HepG2 (cell line): ENCODE results near the gene PARP16. TPM values are rescaled to one million over a fixed set of nuclear protein-coding genes. Genes with fewer than 3 reads are reported as not detected.

Source experiments
- ARNTL ChIP-seq: sonication (generic); formaldehyde crosslinking; IDR thresholded peaks from 2 replicates; pipeline ENCODE4 v1.4.0; 2020; ENCODE audit warnings: mild to moderate bottlenecking, missing genetic modification reagents
- CAMTA2 ChIP-seq: sonication (generic); formaldehyde crosslinking; IDR thresholded peaks from 2 replicates; pipeline ENCODE4 v1.4.0; 2020; ENCODE audit warnings: mild to moderate bottlenecking, missing genetic modification reagents, borderline replicate concordance
- ERF ChIP-seq: IDR thresholded peaks from 2 replicates; pipeline ENCODE4 v1.6.1; 2018; ENCODE audit warnings: missing biosample characterization, missing genetic modification reagents
- GLI4 ChIP-seq: sonication (generic); formaldehyde crosslinking; IDR thresholded peaks from 2 replicates; pipeline ENCODE4 v1.5.1; 2020; ENCODE audit warnings: missing genetic modification reagents, mild to moderate bottlenecking, moderate library complexity, borderline replicate concordance
- GPN1 ChIP-seq: sonication (generic); formaldehyde crosslinking; IDR thresholded peaks from 2 replicates; pipeline ENCODE4 v1.5.1; 2020; ENCODE audit warnings: missing genetic modification reagents, borderline replicate concordance
- GTF2F1 ChIP-seq: fragments of 150-350 bp; IDR thresholded peaks from 2 replicates; pipeline ENCODE4 v1.6.1; 2014; ENCODE audit warnings: low read length
- JUN ChIP-seq: sonication (generic); formaldehyde crosslinking; IDR thresholded peaks from 2 replicates; pipeline ENCODE4 v1.4.0; 2020; ENCODE audit warnings: mild to moderate bottlenecking, missing genetic modification reagents
- KLF15 ChIP-seq: sonication (generic); formaldehyde crosslinking; IDR thresholded peaks from 2 replicates; pipeline ENCODE4 v1.8.1; 2023; ENCODE audit warnings: borderline replicate concordance, mild to moderate bottlenecking, inconsistent platforms, missing genetic modification reagents, mixed read lengths
- MYNN ChIP-seq: sonication (generic); formaldehyde crosslinking; IDR thresholded peaks from 2 replicates; pipeline ENCODE4 v1.4.0; 2020; ENCODE audit warnings: mild to moderate bottlenecking, low read depth, missing genetic modification reagents
- NAIF1 ChIP-seq: sonication (generic); formaldehyde crosslinking; IDR thresholded peaks from 2 replicates; pipeline ENCODE4 v1.5.0; 2020; ENCODE audit warnings: mild to moderate bottlenecking, missing genetic modification reagents, borderline replicate concordance
- NRL ChIP-seq: sonication (generic); formaldehyde crosslinking; IDR thresholded peaks from 2 replicates; pipeline ENCODE4 v1.5.0; 2020; ENCODE audit warnings: missing genetic modification reagents, mild to moderate bottlenecking, moderate library complexity, borderline replicate concordance
- SMARCE1 ChIP-seq: fragments of 450-650 bp; IDR thresholded peaks from 2 replicates; pipeline ENCODE4 v1.6.1; 2017; ENCODE audit warnings: borderline replicate concordance
- SNAI1 ChIP-seq: sonication (generic); formaldehyde crosslinking; IDR thresholded peaks from 2 replicates; pipeline ENCODE4 v1.5.0; 2020; ENCODE audit warnings: mild to moderate bottlenecking, missing genetic modification reagents, borderline replicate concordance
- ZBTB1 ChIP-seq: sonication (generic); formaldehyde crosslinking; IDR thresholded peaks from 2 replicates; pipeline ENCODE4 v1.4.0; 2020; ENCODE audit warnings: missing genetic modification reagents, borderline replicate concordance
- ZNF101 ChIP-seq: sonication (generic); formaldehyde crosslinking; IDR thresholded peaks from 2 replicates; pipeline ENCODE4 v1.4.0; 2020; ENCODE audit warnings: mild to moderate bottlenecking, low read depth, missing genetic modification reagents, borderline replicate concordance
- ZNF24 ChIP-seq: fragments of 450-650 bp; IDR thresholded peaks from 2 replicates; pipeline ENCODE4 v1.6.1; 2017; ENCODE audit warnings: antibody characterized with exemption, mild to moderate bottlenecking
- ZNF563 ChIP-seq: sonication (generic); formaldehyde crosslinking; IDR thresholded peaks from 2 replicates; pipeline ENCODE4 v1.8.0; 2022; ENCODE audit warnings: mild to moderate bottlenecking, moderate library complexity, missing genetic modification reagents
- ZNF709 ChIP-seq: sonication (generic); formaldehyde crosslinking; IDR thresholded peaks from 2 replicates; pipeline ENCODE4 v1.5.0; 2020; ENCODE audit warnings: mild to moderate bottlenecking, missing genetic modification reagents
- ZSCAN31 ChIP-seq: sonication (generic); formaldehyde crosslinking; IDR thresholded peaks from 2 replicates; pipeline ENCODE4 v1.5.0; 2020; ENCODE audit warnings: low read depth, mild to moderate bottlenecking, missing genetic modification reagents
- polyA plus RNA-seq, 8 experiments: library from polyadenylated mRNA; depleted of rRNA in 3 of 8; stranded (reverse) in 7 of 8; unstranded in 1 of 8; fragments of >200 nt; fragmentation: Illumina TruSeq in 4 of 8; extraction: Trizol in 4 of 8; gene quantifications; 2 replicates each; pipeline versions ENCODE4 v1.2.1 to v1.2.3, GENCODE V29; 2011 to 2016; ENCODE audit warnings: low read depth in 4 of 8, missing spikeins in 1 of 8, mixed read lengths in 1 of 8; ENCODE audit not compliant: insufficient read depth in 1 of 8
- total RNA-seq, 5 experiments: library from RNA; depleted of rRNA; stranded (reverse); fragments of >200 nt; fragmentation: Illumina TruSeq; extraction: Trizol; gene quantifications; 2 replicates each; pipeline ENCODE4 v1.2.3, GENCODE V29; 2016; ENCODE audit warnings: low read depth in 1 of 5
- TF ChIP-seq, protein P1 (sequence below): sonication (generic); formaldehyde crosslinking; IDR thresholded peaks from 2 replicates; pipeline ENCODE4 v1.8.1; 2022; ENCODE audit warnings: low read depth, mild to moderate bottlenecking, missing genetic modification reagents
- TF ChIP-seq, protein P2 (sequence below): sonication (generic); formaldehyde crosslinking; IDR thresholded peaks from 2 replicates; pipeline ENCODE4 v1.5.1; 2020; ENCODE audit warnings: missing genetic modification reagents, mild to moderate bottlenecking, borderline replicate concordance
- TF ChIP-seq, protein P3 (sequence below): sonication (generic); formaldehyde crosslinking; IDR thresholded peaks from 2 replicates; pipeline ENCODE4 v1.4.0; 2020; ENCODE audit warnings: mild to moderate bottlenecking, missing genetic modification reagents

The PARP16 gene
- total and polyA plus RNA-seq, 2 of the 13 experiments (the other 11 are each of a cell fraction or from before 2014, with no cell fraction given): 6.8 to 7.6 TPM

DNA sequence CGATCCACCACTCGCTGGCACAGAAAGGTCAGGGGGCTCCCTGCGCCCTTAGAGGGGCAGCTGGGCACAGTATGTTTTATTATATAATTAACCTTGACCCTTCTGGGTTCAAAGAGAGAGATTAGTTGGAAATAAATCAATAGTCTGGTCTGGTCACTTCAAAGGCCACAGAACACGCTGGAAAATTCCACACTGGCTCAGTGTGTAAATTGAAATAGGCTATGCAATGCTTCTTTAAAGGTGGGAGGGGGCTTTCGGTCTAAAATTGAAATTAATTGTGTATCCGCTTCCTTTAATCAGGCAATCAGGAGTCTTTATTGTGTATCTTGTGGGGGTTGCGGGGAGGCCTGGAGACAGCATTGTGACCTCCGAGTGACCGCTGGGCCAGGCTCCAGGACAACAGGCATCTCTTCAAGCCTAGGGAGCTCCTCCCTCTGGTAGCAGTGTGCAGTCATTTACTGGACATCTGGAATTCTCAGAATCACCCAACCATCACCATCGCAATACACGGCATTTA is 25.8 kb upstream of the PARP16 start (continued):
- TF ChIP-seq GTF2F1: no peak
- TF ChIP-seq ZNF101 (CRISPR knock-in tag): no peak
- TF ChIP-seq ARNTL (CRISPR knock-in tag): 0 out of 2 replicates have a peak, but pooled peaks have one; percentile 27
- TF ChIP-seq NAIF1 (CRISPR knock-in tag): no peak
- no peak for TF ChIP-seq CAMTA2 (CRISPR knock-in tag)
- TF ChIP-seq ZBTB1: no peak
- TF ChIP-seq, protein P1, sequence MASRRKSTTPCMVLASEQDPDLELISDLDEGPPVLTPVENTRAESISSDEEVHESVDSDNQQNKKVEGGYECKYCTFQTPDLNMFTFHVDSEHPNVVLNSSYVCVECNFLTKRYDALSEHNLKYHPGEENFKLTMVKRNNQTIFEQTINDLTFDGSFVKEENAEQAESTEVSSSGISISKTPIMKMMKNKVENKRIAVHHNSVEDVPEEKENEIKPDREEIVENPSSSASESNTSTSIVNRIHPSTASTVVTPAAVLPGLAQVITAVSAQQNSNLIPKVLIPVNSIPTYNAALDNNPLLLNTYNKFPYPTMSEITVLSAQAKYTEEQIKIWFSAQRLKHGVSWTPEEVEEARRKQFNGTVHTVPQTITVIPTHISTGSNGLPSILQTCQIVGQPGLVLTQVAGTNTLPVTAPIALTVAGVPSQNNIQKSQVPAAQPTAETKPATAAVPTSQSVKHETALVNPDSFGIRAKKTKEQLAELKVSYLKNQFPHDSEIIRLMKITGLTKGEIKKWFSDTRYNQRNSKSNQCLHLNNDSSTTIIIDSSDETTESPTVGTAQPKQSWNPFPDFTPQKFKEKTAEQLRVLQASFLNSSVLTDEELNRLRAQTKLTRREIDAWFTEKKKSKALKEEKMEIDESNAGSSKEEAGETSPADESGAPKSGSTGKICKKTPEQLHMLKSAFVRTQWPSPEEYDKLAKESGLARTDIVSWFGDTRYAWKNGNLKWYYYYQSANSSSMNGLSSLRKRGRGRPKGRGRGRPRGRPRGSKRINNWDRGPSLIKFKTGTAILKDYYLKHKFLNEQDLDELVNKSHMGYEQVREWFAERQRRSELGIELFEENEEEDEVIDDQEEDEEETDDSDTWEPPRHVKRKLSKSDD (CRISPR knock-in tag): no peak
- TF ChIP-seq KLF15: no peak
- TF ChIP-seq ERF (CRISPR knock-in tag): peak; percentile 62
- TF ChIP-seq NRL (CRISPR knock-in tag): no peak
- no peak for TF ChIP-seq GLI4 (CRISPR knock-in tag)
- TF ChIP-seq ZNF563 (CRISPR knock-in tag): no peak
- TF ChIP-seq, protein P2, sequence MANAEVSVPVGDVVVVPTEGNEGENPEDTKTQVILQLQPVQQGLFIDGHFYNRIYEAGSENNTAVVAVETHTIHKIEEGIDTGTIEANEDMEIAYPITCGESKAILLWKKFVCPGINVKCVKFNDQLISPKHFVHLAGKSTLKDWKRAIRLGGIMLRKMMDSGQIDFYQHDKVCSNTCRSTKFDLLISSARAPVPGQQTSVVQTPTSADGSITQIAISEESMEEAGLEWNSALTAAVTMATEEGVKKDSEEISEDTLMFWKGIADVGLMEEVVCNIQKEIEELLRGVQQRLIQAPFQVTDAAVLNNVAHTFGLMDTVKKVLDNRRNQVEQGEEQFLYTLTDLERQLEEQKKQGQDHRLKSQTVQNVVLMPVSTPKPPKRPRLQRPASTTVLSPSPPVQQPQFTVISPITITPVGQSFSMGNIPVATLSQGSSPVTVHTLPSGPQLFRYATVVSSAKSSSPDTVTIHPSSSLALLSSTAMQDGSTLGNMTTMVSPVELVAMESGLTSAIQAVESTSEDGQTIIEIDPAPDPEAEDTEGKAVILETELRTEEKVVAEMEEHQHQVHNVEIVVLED: no peak
- TF ChIP-seq ZNF24: no peak
- TF ChIP-seq MYNN (CRISPR knock-in tag): no peak
- no peak for TF ChIP-seq SMARCE1
- TF ChIP-seq ZNF709 (CRISPR knock-in tag): no peak
- TF ChIP-seq SNAI1 (CRISPR knock-in tag): no peak
- no peak for TF ChIP-seq GPN1 (CRISPR knock-in tag)
- TF ChIP-seq, protein P3, sequence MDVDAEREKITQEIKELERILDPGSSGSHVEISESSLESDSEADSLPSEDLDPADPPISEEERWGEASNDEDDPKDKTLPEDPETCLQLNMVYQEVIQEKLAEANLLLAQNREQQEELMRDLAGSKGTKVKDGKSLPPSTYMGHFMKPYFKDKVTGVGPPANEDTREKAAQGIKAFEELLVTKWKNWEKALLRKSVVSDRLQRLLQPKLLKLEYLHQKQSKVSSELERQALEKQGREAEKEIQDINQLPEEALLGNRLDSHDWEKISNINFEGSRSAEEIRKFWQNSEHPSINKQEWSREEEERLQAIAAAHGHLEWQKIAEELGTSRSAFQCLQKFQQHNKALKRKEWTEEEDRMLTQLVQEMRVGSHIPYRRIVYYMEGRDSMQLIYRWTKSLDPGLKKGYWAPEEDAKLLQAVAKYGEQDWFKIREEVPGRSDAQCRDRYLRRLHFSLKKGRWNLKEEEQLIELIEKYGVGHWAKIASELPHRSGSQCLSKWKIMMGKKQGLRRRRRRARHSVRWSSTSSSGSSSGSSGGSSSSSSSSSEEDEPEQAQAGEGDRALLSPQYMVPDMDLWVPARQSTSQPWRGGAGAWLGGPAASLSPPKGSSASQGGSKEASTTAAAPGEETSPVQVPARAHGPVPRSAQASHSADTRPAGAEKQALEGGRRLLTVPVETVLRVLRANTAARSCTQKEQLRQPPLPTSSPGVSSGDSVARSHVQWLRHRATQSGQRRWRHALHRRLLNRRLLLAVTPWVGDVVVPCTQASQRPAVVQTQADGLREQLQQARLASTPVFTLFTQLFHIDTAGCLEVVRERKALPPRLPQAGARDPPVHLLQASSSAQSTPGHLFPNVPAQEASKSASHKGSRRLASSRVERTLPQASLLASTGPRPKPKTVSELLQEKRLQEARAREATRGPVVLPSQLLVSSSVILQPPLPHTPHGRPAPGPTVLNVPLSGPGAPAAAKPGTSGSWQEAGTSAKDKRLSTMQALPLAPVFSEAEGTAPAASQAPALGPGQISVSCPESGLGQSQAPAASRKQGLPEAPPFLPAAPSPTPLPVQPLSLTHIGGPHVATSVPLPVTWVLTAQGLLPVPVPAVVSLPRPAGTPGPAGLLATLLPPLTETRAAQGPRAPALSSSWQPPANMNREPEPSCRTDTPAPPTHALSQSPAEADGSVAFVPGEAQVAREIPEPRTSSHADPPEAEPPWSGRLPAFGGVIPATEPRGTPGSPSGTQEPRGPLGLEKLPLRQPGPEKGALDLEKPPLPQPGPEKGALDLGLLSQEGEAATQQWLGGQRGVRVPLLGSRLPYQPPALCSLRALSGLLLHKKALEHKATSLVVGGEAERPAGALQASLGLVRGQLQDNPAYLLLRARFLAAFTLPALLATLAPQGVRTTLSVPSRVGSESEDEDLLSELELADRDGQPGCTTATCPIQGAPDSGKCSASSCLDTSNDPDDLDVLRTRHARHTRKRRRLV (CRISPR knock-in tag): 0 out of 2 replicates have a peak, but pooled peaks have one; percentile 69
- no peak for TF ChIP-seq JUN
- no peak for TF ChIP-seq ZSCAN31 (CRISPR knock-in tag)
